H9 (cell line): Measurements from ENCODE around the gene RAB3IL1. TPM values are rescaled to one million over a fixed set of nuclear protein-coding genes. Genes with fewer than 3 reads are reported as not detected.

ENCODE experiments used
- DNase-seq: peaks from one replicate; pipeline ENCODE4 v3.0.0-alpha.2; 2017
- H2AFZ ChIP-seq: one replicate; pipeline ENCODE4 v1.6.1; 2013; ENCODE audit warnings: mild to moderate bottlenecking, low read length, control low read depth, moderate library complexity
- H2AK5ac ChIP-seq: 2 replicates; pipeline ENCODE4 v1.6.1; 2013; ENCODE audit warnings: low read length, control low read depth, mixed read lengths; ENCODE audit not compliant: insufficient read length
- H2BK120ac ChIP-seq: one replicate; pipeline ENCODE4 v1.6.1; 2013; ENCODE audit warnings: low read depth, mild to moderate bottlenecking, low read length, control low read depth, inconsistent platforms; ENCODE audit not compliant: poor library complexity, severe bottlenecking
- H2BK12ac ChIP-seq: 2 replicates; pipeline ENCODE4 v1.6.1; 2013; ENCODE audit warnings: low read length, control low read depth, mixed read lengths, low read depth; ENCODE audit not compliant: insufficient read length
- H2BK15ac ChIP-seq: 2 replicates; pipeline ENCODE4 v1.6.1; 2013; ENCODE audit warnings: low read depth, low read length, control low read depth
- H2BK20ac ChIP-seq: one replicate; pipeline ENCODE4 v1.6.1; 2013; ENCODE audit warnings: low read depth, mild to moderate bottlenecking, low read length, control low read depth, inconsistent platforms; ENCODE audit not compliant: poor library complexity, severe bottlenecking
- H2BK5ac ChIP-seq: 2 replicates; pipeline ENCODE4 v1.6.1; 2013; ENCODE audit warnings: low read length, control low read depth, mixed read lengths; ENCODE audit not compliant: insufficient read length
- H3K14ac ChIP-seq: 2 replicates; pipeline ENCODE4 v1.6.1; 2013; ENCODE audit warnings: low read length, control low read depth; ENCODE audit not compliant: insufficient read depth
- H3K18ac ChIP-seq: 2 replicates; pipeline ENCODE4 v1.6.1; 2013; ENCODE audit warnings: low read depth, mild to moderate bottlenecking, mixed read lengths, low read length, control low read depth; ENCODE audit not compliant: insufficient read length
- H3K23ac ChIP-seq: 2 replicates; pipeline ENCODE4 v1.6.1; 2013; ENCODE audit warnings: low read length, control low read depth, mixed read lengths, low read depth; ENCODE audit not compliant: insufficient read length
- H3K23me2 ChIP-seq: 2 replicates; pipeline ENCODE4 v1.6.1; 2013; ENCODE audit warnings: low read depth, mild to moderate bottlenecking, mixed read lengths, low read length, control low read depth; ENCODE audit not compliant: insufficient read length, poor library complexity, severe bottlenecking
- H3K27ac ChIP-seq: 2 replicates; pipeline ENCODE4 v1.5.1; 2013; ENCODE audit warnings: low read length, control low read depth, mixed read lengths, low read depth; ENCODE audit not compliant: insufficient read length
- H3K27me3 ChIP-seq: 2 replicates; pipeline ENCODE4 v1.6.1; 2013; ENCODE audit warnings: low read length, control low read depth, inconsistent platforms; ENCODE audit not compliant: insufficient read depth
- H3K4ac ChIP-seq: 2 replicates; pipeline ENCODE4 v1.6.1; 2013; ENCODE audit warnings: low read depth, mild to moderate bottlenecking, control low read depth, inconsistent platforms, low read length, moderate library complexity
- H3K4me1 ChIP-seq: 2 replicates; pipeline ENCODE4 v1.6.1; 2013; ENCODE audit warnings: low read length, control low read depth, inconsistent platforms; ENCODE audit not compliant: insufficient read depth
- H3K4me2 ChIP-seq: 2 replicates; pipeline ENCODE4 v1.6.1; 2013; ENCODE audit warnings: low read length, control low read depth, mixed read lengths; ENCODE audit not compliant: insufficient read length, insufficient read depth
- H3K56ac ChIP-seq: 2 replicates; pipeline ENCODE4 v1.6.1; 2013; ENCODE audit warnings: low read depth, mild to moderate bottlenecking, mixed read lengths, low read length, control low read depth; ENCODE audit not compliant: insufficient read length
- H3K79me1 ChIP-seq: 2 replicates; pipeline ENCODE4 v1.6.1; 2013; ENCODE audit warnings: low read depth, mild to moderate bottlenecking, moderate library complexity, low read length, control low read depth, inconsistent platforms; ENCODE audit not compliant: insufficient read depth, poor library complexity, severe bottlenecking
- H3K79me2 ChIP-seq: 2 replicates; pipeline ENCODE4 v1.6.1; 2013; ENCODE audit warnings: low read length, control low read depth, inconsistent platforms; ENCODE audit not compliant: insufficient read depth
- H3K9ac ChIP-seq: 2 replicates; pipeline ENCODE4 v1.6.1; 2013; ENCODE audit warnings: low read length, control low read depth, mixed read lengths; ENCODE audit not compliant: insufficient read length; ENCODE audit errors: extremely low read depth
- H3K9me3 ChIP-seq: one replicate; pipeline ENCODE4 v1.6.1; 2013; ENCODE audit warnings: low read depth, low read length, inconsistent platforms; ENCODE audit not compliant: control insufficient read depth
- H3T11ph ChIP-seq: one replicate; pipeline ENCODE4 v1.6.1; 2013; ENCODE audit warnings: mild to moderate bottlenecking, low read length, control low read depth, inconsistent platforms
- H4K20me1 ChIP-seq: one replicate; pipeline ENCODE4 v1.6.1; 2013; ENCODE audit not compliant: control insufficient read depth, insufficient read length, insufficient read depth
- H4K5ac ChIP-seq: 2 replicates; pipeline ENCODE4 v1.6.1; 2013; ENCODE audit warnings: low read depth, mild to moderate bottlenecking, mixed read lengths, low read length, control low read depth; ENCODE audit not compliant: insufficient read length
- H4K8ac ChIP-seq: replicated peaks from 2 replicates; pipeline ENCODE4 v1.6.1; 2013; ENCODE audit warnings: low read length, control low read depth, mixed read lengths, low read depth; ENCODE audit not compliant: insufficient read length
- H4K91ac ChIP-seq: 2 replicates; pipeline ENCODE4 v1.6.1; 2013; ENCODE audit warnings: low read depth, mild to moderate bottlenecking, moderate library complexity, mixed read lengths, low read length, control low read depth; ENCODE audit not compliant: insufficient read length
- H3K27ac Mint-ChIP-seq, 3 experiments: 2 replicates in 2 of 3; 3 replicates in 1 of 3; pipeline ENCODE4 v1.8.0; 2020 to 2021; ENCODE audit warnings: mixed read lengths in 3 of 3, mild to moderate bottlenecking in 1 of 3, moderate library complexity in 1 of 3
- H3K27me3 Mint-ChIP-seq: 2 replicates; pipeline ENCODE4 v1.8.0; 2021; ENCODE audit warnings: low read depth, mild to moderate bottlenecking, moderate library complexity, mixed read lengths
- H3K36me3 Mint-ChIP-seq, 3 experiments: 2 replicates in 2 of 3; 3 replicates in 1 of 3; pipeline ENCODE4 v1.8.0; 2020 to 2021; ENCODE audit warnings: low read depth in 3 of 3, mixed read lengths in 3 of 3; ENCODE audit not compliant: insufficient read depth in 1 of 3
- H3K4me1 Mint-ChIP-seq, 2 experiments: 2 replicates each; pipeline ENCODE4 v1.8.0; 2020; ENCODE audit warnings: mixed read lengths in 2 of 2
- H3K4me3 Mint-ChIP-seq, 2 experiments: 2 replicates in 1 of 2; 3 replicates in 1 of 2; pipeline ENCODE4 v1.8.0; 2020 to 2021; ENCODE audit warnings: mild to moderate bottlenecking in 2 of 2, mixed read lengths in 2 of 2, moderate library complexity in 1 of 2
- H3K9me3 Mint-ChIP-seq, 2 experiments: 2 replicates in 1 of 2; 3 replicates in 1 of 2; pipeline ENCODE4 v1.8.0; 2020; ENCODE audit warnings: mild to moderate bottlenecking in 2 of 2, mixed read lengths in 2 of 2, moderate library complexity in 1 of 2
- CTCF ChIP-seq: fragments of 200-600 bp; sonication (generic); conservative IDR thresholded peaks from 3 replicates; pipeline ENCODE4 v1.8.0; 2021; ENCODE audit warnings: antibody characterized with exemption, mild to moderate bottlenecking
- WGBS: extraction: QIAGEN DNeasy Blood & Tissue Kit; methylation state at CpG from one replicate; pipeline ENCODE4 v1.1.7; 2013; ENCODE audit warnings: missing lambda C conversion rate, low lambda C conversion rate, mixed read lengths; ENCODE audit not compliant: insufficient read length; ENCODE audit errors: extremely low coverage; 5-methylcytosine and 5-hydroxymethylcytosine counted together
- total RNA-seq: library from RNA; stranded (reverse); gene quantifications from 2 replicates; pipeline ENCODE4 v1.2.1, GENCODE V29; 2021

Gene RAB3IL1
- total RNA-seq, 1 experiment from 2014 or later = 2.4 TPM

GRCh38 chr11:61895718-61896059 lies 21.7 kb downstream of the RAB3IL1 start:
- Histone ChIP-seq H3K4ac (no peak overlapping the region), H3T11ph (no peak overlapping the region), H4K91ac (no peak overlapping the region), H3K4me1 (no peaks in the 10 kb centered on the region), H2BK15ac (no peak overlapping the region), H4K20me1 (no peaks in the 10 kb centered on the region), H3K9ac (no peak overlapping the region), H3K79me2 (no peaks in the 10 kb centered on the region), H3K9me3 (no peaks in the 10 kb centered on the region), H2AK5ac (no peak overlapping the region), H2AFZ (no peak overlapping the region), H2BK20ac (no peak overlapping the region), H3K23me2 (peaks cover 4% of the 10 kb centered on the region), H3K18ac (no peak overlapping the region), H3K14ac (no peak overlapping the region), H4K5ac (no peak overlapping the region), H3K4me2 (no peak overlapping the region), H3K27me3 (no peaks in the 10 kb centered on the region), H3K79me1 (no peaks in the 10 kb centered on the region), H2BK5ac (no peak overlapping the region), H3K56ac (no peak overlapping the region), H2BK120ac (no peak overlapping the region), H2BK12ac (no peak overlapping the region), H4K8ac (no peak overlapping the region), H3K23ac (no peak overlapping the region), H3K27ac (no peak overlapping the region)
- no peak for DNase-seq
- Mint-ChIP-seq H3K4me3 (no peak overlapping the region), H3K9me3 (no peaks in the 10 kb centered on the region), H3K36me3 (no peaks in the 10 kb centered on the region), H3K4me1 (peaks cover 0 to 22% of the 10 kb centered on the region in 2 experiments; a peak in 3 of 4 replicates), H3K27me3 (peaks cover 2% of the 10 kb centered on the region), H3K27ac (no peak overlapping the region)
- no peak for TF ChIP-seq CTCF
- WGBS = no CpG with 5 or more reads among the region's 4 CpGs
